Stimulated activated CD4-positive, alpha-beta T cell treated with anti-CD3 and anti-CD28 coated beads, Interleukin-4, amount 100 ng/mL, for 1 hour (primary cell): Measurements from ENCODE around the gene GPR26.

Experiments
- DNase-seq: peaks from one replicate; pipeline ENCODE4 v3.0.0-alpha.2; 2020

GPR26 gene

DNA sequence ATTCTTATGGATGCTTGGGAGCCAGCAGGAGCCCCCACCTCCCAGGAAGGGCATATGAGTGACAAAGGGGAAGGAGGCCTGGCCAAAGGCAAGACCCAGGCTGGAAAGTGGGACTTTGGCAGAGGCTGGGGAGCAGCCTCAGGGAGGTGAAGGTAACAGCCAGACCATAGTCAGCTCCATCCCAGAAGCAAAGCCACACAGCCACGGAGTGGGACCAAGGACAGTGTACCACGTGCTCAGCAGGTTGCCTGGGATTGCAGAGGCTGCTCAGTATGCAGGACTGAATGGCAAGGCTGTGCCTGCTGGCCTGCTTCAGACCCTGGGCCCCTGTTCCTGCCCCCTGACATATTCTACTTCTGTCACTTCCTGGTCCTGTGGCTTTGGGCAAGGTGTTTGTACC, 17.6 kb upstream of the GPR26 start:
- no peak for DNase-seq

DNA sequence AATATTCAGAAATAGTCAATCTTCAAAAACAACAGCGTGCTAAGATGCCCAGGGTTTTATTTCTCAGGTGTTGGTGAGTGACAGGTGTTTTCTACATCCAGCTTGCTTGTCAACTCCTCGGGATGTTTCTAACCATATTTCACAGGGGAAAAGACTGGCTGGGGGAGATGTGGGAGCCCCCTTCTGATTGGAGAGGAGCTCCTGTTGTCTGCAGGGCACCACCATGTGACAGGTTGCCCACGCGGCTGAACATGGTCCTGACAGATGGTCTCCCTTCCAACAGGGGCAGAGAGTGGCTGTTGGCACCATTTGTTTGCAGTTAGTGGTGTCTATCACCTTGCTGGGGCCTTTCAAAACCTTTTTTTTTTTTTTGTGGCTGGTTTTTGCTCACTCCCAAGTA, 16.5 kb upstream of the GPR26 start:
- DNase-seq, result no peak

DNA sequence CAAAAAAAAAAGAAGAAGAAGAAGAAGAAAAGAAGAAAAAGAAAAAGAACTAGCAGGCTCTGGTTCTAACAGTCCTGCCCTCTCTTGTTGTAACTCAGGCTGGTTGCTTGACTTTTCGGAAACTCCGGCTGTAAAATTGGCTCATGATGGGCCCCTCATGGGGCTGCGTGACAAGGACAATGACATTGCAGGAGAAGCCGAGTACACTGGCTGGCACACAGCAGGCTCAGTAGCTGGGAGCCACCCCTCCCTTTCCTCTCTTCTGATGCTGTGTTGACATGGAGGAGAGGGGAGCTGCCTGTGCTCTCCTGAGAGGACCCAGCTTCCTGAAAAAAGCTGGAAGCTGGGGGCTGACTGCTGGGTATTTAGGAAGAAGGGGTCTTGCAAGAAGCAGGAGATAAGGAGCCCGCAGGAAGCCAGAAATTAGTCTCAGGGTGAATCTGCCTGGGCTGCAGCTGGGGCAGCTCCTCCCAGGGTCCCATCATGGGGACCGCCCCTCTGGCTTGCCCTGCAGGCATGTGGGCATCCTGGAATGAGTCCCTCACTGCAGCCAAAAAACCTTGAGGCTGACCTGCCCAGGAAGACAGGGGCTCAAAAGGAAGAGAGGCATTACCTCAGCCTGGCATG, 14.6 kb upstream of the GPR26 start:
- no peak for DNase-seq

DNA sequence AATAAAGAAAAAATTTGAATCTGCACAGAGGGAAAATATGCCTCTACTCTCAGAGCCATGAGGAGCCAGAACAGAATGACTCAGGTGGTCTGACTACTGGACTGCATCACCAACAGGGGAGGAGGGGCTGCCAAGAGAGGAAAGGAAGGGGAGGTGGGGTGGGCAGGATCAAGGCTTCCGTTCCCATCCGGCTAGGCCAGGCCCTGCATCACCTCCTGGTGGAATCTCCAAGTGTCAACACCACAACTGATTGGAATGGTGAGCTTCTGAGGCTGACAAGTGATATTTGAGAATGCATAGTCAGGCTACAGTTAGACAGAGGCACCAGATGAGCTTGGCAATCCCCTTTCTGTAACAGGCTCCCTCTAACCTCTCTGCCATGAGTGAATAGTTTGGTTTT, 10.4 kb upstream of the GPR26 start:
- DNase-seq, result no peak

DNA sequence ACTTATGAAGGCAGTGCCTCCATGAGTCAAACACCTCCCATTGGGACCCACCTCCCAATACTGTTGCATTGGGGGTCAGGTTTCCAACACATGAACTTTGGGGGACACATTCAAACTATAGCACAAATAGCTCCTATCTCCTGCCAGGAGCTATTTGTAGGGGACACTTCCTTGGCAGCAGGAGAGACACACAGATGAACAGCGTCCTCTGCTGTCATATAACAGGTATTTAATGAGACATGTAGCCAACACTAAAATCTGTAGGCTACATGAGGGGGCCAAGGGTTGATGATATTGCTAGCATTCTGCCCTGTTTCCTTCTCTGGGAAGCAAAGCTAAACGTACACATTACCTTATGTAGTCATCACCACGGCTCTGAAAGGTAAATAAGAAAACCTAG, 2.6 kb upstream of the GPR26 start:
- no peak for DNase-seq

DNA sequence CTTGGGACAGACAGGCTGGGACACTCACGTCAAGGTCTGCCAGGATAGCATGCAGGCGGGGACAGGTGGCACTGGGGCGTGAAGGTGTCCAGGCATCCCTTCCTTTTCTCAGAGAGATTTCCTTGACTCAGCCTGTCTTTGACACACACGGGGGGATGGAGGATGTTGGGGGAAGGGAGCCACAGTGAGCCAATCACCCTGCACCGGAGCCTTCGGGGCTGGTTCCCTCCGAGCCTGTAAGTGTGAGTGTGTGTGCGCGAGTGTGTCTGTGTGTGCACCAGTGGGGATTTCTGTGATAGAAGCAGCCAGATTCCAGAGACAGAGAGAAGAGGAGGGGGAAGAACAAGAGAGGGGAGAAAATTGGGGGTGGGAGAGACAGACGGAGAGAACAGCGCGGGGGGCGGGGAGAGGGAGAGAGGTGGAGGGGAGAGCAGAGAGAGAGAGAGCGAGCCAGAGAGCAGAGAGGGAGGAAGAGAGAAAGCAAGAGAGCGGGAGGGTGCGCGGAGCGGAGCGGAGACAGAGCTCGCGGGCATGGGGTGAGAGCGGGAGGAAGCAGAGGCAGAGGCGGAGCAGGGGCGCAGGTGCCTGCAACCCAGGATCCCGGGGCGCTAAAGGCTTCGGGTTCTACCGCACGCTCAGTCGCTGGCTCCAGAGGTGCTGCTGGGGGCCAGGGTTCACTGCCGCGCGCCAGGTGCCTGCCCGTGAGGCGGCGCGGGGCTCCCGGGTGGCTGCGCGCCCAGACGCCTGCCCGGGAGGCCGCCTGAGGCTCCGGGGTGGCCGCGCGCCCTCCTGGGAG, 466 bp upstream of the GPR26 start:
- DNase-seq, result no peak

DNA sequence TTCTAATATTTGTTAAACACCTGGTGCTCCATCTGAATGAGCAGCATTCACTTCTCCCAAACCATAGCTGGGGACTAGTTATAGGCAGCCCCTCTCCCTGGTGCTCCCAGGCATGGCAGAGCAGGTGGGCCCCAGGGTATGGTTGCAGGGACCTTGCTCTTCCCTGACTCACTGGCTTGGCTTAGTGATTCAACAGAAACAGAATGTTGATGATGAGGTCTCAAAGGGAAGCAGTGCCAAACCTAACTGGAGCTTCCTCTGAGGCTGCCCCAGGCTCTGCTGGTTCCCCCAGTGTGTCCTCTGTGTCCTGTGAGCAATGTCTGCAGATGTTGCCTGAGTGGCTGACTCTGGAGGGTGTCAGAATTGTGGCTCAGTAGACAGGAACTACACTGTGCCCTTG, 3.7 kb downstream of the GPR26 start:
- DNase-seq, result no peak

DNA sequence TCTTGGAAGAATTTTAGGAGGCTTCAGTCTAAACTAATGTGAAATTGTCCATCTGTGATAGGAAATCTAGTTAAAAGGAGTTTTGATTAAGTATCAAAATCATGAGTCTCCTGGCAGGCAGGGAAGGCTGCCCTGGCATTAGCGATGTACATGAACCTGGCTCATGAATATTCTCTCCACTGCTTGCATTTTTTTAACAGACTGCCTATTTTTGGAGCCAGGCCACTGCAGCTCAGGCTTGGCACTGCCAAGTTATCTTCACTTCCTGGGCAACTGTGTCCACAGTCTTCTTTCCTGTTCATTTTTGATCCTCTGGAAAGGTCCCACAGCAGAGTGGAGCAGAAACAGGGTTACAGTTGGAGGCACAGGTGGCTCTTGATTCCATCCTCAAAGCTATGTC, 7.0 kb downstream of the GPR26 start:
- DNase-seq, result no peak

DNA sequence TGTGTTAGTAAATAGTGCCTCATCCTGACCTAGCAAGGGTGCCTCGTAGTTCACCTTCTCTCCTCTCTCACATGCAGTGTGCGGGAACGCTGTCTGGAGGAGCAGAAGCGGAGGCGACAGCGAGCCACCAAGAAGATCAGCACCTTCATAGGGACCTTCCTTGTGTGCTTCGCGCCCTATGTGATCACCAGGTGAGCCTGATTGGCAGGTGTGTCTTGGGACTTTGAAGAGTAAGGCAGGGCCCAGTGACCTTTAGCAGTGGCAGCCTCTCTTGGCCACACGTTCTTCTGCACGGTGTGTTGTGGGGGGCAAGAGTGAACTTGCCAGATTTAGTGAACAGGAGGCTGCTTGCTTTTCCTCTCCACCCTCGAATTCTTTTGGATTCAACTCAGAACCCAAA, 8.6 kb downstream of the GPR26 start:
- no peak for DNase-seq

DNA sequence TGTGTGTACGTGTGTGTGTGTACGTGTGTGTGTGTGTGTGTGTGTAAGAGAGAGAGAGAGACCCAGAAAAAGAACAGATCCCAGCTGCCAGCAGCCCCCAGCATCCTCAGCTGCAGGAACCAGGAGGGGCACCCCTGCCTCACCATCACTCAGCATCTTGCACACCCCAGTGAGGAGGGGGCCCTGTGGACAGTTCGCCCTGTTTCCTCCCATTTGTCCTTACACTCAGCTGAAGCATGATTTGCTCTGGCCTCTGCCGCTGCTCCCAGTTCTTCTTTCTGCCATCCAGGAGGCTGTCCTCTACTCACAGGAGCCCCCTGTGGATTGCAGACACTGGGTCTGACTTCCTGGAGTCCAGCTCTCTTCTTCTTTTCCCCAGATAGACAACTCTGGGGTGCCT, 9.7 kb downstream of the GPR26 start:
- no peak for DNase-seq

DNA sequence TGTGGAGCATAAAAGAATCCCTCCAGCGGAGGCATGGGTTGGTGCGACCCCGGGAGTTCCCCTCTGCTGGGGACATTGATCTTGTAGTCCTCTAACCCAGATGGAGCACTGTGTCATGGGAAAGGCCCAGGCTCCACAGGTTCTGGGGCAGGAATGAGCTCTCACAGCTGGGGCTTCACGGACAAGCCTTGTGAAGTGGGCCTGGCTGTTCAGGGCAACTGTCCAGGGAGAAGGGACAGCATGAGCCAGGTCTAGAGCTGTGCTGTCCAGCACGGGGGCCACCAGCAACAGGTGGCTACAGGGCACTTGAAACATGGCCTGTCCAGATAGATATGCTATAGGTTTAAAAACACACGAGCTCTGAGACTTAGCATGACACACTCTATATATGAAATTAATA, 11.4 kb downstream of the GPR26 start:
- DNase-seq, result no peak

DNA sequence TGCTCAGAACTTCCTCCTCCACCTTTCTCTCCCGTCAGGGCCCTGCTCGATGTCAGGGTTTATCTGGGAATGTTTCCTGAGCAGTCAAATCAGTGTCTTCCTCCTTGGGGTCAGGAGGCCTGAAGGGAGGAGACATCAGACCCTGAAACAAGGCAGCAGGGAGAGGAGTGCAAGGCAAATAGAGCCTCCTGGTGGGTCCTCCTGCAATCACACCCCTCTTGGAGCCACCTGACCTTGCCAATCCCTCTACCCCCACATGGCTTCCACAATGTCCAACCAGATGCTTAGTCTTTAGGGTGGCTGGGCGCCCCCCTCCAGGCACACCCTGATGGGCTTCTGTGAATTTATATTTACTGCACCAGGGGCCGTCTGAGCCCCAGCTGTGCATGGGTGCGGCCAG, 12.2 kb downstream of the GPR26 start:
- DNase-seq, result no peak

DNA sequence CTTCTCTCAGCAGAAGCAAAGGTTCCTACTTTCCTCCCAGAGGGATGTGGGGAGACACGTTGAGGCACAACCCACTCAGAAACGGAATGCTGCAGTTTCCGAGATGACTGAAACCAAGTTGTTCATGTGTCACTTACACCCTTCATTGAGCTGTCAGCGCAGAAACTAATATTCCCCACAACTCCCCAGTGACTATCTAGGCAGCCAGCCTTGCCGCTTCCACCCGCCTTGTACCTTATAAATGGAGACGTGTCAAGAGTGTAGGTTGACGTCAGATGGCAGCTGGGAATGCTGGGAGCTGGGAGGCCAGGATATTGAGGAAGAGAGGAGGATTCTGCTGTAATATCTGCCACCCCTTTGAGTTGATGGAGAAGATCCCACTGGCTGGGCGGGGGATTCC, 15.1 kb downstream of the GPR26 start:
- DNase-seq, result no peak

DNA sequence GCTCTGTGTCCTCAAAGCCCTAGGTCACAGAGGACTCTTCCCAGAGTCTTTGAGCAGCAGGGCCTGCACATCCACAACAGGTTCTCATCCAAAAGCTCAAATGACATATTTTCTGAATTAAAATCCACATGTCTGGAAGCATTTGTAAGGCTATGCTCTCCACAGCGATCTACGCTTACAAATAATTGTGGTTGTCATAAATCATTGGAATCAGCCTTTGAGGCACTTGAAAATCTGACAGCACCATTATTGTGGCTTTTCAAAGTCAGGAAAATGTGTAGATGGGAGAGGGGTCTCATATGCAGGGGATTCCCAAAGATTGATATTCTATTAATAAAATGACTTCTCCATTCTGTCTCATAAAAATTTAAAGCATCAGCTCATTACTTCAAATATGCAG, 16.3 kb downstream of the GPR26 start:
- DNase-seq, result no peak

DNA sequence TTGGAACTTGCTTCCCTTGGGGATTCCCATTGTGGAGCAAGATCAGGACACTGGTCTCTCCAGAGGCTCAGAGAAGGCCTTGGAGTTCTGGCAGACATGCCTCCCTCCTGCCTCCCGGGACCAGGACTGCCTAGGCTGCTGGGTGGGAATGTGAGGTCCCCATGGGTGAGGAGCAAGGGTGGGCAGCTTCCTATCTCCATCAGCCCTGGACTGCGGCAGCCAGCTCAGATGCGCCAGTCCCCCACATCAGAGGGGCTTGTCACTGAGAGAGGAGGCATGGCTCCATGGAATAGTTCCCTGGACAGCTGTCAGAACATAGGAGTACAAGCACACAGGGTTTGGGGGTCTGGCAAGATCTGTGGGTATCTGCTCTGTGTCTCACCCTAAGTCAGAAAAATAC, 17.3 kb downstream of the GPR26 start:
- DNase-seq, result no peak

DNA sequence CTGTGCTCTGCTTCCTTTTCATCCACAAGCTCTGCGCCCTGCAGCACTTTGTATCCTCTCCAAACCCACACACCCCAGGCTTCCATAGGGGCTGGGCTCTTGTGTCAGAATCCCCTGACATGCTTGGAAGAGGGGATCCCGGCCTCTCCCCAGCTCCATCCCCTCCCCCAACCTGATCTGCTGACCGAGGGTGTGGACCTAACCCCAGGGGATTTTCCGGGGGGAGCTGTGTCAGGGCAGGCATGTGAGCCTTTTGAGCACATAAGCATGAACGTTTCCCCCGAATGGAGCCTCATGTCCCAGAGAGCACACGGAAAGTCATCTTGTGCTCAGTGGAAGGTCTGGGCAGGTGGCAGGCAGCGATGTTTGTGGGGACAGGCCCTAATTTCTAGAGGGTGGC, 17.7 kb downstream of the GPR26 start:
- no peak for DNase-seq

DNA sequence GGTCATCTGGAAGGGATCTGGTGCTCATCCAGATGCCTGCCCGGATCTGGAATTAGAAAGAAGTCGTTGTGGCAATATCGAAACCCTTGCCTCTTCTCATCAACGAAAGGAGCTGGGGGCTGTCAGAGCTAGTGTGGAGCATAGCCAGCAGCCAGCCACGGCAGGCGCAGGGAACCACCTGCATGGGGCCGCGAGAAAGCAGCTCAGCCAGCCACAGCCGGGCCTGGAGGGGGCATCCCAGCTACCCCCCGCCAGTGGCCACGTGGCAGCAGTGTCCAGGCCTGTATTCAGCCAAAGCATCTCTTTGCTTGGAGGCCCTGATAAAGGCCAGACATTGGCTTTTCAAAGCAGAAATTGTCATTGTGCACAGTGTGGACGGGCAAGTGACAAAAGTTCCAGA, 19.1 kb downstream of the GPR26 start:
- no peak for DNase-seq

DNA sequence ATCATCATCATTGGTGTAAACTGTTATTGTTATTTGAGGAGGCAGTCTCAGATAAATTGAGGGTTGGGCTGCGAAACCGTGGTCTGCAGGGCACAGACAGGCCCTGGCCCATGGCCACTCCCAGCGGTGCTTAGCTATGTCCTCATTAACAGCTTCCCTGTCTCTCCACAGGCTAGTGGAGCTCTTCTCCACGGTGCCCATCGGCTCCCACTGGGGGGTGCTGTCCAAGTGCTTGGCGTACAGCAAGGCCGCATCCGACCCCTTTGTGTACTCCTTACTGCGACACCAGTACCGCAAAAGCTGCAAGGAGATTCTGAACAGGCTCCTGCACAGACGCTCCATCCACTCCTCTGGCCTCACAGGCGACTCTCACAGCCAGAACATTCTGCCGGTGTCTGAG, 21.6 kb downstream of the GPR26 start:
- no peak for DNase-seq

DNA sequence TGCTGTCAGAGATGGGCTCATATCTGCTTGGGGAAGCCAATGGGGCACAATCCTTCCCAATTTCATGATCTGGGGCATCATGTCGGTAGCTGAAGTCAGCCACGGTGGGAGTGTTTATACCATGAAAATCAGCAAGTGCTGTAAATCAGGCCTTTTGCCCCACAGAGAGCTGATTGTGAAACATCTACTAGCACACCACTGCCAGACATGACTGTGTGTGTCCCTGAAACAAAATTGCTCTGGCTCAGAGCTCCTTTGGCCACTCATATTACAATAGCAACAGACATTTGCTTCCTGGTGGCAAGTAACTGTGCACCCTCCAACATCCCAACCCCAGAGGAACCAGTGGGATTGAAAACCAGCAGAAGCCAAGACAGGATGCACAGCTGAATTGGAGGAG, 23.7 kb downstream of the GPR26 start:
- no peak for DNase-seq

DNA sequence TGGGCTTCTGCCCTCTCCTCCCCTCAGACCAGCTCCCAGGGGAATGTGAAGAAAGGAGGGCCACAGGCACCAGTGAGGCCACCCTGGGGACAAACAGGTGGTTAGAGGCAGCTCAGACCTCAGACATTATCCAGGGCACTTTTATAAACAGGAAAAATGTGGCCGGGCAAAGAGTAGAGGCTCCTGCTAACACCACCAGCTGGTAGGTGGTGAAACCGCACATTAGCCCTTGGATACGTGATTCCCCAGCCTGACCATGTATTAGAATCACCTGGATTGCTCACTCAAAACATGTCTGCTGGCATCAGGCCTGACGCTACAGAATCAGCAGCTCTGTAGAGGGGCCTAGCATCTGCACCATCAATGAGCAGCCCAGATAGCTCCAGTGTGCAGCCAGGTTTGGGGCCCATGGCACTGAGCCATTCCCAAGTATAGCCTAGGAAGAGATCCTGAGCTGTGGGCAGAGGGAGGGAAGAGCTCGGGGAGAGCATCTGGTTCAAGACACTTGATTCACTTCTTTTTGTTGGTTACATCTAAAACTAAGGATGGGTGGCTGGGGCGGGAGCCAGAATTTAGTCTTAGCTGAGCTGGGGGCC, 37.1 kb downstream of the GPR26 start:
- DNase-seq, result no peak

DNA sequence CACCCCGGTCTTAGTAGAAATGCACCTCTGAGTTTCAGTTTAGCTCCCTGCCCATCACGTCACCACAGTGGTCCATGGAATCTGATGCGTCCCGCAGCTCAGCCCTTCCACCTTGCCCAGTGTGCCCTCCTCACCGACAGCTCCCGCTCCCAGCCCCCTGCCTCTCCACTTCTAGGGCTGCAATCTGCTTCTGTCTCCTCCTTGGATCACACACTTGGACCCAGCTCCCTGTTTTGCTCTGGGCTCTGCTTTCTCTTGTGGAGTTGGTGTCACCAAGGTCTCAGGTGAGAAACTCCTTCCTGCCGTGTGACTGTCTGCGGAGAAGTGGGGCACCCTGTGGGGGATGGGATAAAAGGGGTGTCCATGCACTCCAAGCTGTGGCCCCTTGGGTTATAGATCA, 37.9 kb downstream of the GPR26 start:
- DNase-seq, result no peak

DNA sequence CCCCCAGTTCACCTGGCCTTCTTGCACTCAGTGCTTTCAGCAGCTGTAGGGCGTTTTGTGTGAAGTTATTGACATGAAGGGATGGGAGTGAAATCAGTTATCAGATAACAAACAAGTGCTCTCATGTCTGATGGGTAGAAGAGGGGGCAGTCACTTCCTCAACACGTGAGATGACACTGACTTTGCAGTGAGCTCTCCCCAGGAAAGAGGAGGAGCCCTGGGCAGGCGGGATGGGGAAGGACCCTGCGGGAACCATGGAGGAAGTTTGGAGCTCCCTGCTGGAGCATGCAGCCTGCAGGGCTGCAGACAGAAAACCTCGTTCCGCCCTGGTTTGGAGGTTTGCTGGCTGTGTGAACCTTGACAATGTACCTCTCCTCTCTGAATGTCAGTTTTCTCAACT, 38.7 kb downstream of the GPR26 start:
- no peak for DNase-seq

DNA sequence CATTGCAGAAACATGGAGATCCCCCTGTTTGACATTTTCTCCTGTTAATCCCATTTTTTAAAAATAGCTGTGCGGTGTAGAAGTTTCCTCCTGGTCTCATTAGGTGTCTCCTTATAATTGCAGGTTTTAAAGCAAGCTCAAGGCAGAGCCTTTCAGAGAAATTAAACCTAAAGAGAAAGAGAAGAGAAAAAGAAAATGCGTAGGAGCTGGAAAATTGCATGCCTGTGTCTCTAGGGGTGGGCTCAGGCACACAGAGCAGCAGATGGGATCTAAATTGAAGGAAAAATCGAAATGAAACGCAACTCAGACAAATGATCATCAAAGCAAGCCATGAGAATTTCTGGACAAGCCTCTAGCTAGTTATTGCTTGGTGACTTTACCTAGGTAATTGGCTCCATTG, 40.1 kb downstream of the GPR26 start:
- DNase-seq, result no peak

DNA sequence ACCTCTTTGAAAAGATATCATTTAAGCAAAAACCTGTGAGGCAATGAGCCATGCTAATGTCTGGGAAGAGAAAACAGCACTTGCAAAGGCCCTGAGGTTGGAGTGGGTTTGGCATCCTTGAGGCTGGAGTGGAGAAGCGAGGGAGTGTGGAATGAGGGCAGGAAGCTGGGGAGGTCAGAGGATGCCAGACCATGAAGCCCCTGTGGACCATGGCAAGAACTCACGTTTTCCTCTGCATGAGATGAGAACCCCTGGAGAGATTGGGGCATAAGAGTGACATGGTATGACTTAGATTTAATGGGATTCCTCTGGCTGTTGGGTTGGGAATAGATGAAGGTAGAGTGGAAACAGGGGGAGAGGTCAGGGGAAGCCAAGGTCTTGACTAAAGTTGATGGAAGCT, 49.4 kb downstream of the GPR26 start:
- no peak for DNase-seq

DNA sequence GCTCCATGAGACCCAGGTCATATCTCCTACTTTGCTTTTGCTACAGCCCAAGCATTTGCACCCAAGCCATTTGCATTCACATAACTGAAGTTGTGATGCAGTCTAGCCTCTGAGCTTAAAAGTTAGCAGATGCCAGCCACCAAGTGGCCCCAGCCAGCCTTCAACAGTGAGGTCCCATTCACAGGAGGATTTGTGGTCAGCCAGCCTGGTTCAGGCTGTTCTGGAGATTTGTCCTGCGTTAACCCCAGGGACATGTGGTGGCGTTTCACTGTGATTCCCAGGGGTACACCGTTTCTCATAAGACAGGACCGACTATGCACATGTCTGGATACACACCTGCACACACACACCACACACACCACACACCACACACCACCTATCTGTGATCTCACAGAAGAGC, 51.2 kb downstream of the GPR26 start:
- no peak for DNase-seq
